Uterus (tissue), 2 donors: ENCODE measurements around the gene GARNL3.

Source experiments
- POLR2A ChIP-seq, 2 donors: fragments of 450-650 bp; IDR thresholded peaks; one replicate each; pipeline ENCODE4 v1.6.1; 2016; ENCODE audit warnings: antibody characterized with exemption in 2 of 2, mild to moderate bottlenecking in 1 of 2, moderate library complexity in 1 of 2
- TF ChIP-seq, protein P1 (sequence below), 4 experiments: fragments of 200-600 bp in 2 of 4; fragments of 450-650 bp in 2 of 4; sonication (generic) in 2 of 4; IDR thresholded peaks; one replicate each; pipeline ENCODE4 v1.5.1; 2016 to 2019; ENCODE audit warnings: antibody characterized with exemption in 4 of 4, mild to moderate bottlenecking in 2 of 4, moderate library complexity in 1 of 4

DNA sequence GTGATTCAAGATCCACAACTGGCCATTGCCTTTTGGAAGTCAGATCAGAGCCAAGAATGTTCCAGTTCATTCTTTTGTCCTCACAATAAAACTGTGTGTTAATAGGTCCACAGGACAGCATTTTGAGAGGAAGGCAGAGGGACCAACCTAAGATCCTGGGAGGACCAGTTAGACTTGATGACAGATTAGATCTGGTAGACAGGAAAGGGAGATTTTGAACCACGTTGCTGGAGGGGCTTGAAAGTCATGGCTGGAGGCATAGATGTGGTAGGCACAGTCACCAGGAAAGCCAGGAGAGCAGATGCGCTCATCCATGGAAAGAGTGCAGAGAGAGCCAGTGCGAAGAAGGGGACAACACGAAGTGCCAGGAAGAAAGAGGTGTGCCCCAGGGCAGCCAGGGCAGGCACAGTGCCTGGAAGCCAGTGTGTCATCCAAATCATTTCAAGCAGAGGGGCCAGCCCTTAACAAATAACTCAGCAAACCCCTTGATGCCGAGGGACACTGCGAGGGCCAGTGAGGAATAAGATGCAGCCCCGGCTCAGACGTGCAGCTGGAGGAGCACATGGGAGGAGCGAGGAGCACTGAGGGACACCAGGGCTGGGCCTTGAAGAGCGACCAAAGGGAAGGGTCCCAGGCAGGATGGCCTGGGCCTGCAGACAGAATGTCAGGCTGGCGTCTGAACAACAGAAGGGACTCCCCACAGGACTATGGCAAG is 119.6 kb downstream of the GARNL3 start:
- TF ChIP-seq, protein P1, sequence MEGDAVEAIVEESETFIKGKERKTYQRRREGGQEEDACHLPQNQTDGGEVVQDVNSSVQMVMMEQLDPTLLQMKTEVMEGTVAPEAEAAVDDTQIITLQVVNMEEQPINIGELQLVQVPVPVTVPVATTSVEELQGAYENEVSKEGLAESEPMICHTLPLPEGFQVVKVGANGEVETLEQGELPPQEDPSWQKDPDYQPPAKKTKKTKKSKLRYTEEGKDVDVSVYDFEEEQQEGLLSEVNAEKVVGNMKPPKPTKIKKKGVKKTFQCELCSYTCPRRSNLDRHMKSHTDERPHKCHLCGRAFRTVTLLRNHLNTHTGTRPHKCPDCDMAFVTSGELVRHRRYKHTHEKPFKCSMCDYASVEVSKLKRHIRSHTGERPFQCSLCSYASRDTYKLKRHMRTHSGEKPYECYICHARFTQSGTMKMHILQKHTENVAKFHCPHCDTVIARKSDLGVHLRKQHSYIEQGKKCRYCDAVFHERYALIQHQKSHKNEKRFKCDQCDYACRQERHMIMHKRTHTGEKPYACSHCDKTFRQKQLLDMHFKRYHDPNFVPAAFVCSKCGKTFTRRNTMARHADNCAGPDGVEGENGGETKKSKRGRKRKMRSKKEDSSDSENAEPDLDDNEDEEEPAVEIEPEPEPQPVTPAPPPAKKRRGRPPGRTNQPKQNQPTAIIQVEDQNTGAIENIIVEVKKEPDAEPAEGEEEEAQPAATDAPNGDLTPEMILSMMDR (IDR thresholded peaks at IDR 0.05), result no peak
- no peak for TF ChIP-seq POLR2A (IDR thresholded peaks at IDR 0.05)
